Mesendoderm (in vitro differentiated cells): Measurements from ENCODE around the gene TBC1D23.

Experiments used
- DNase-seq: peaks from one replicate; pipeline ENCODE4 v3.0.0; 2013
- H2AK5ac ChIP-seq: 2 replicates; pipeline ENCODE4 v1.6.1; 2013; ENCODE audit warnings: low read length, inconsistent platforms
- H2BK120ac ChIP-seq: 2 replicates; pipeline ENCODE4 v1.6.1; 2013; ENCODE audit warnings: low read depth, mild to moderate bottlenecking, low read length, moderate library complexity, mixed read lengths
- H2BK15ac ChIP-seq: replicated peaks from 2 replicates; pipeline ENCODE4 v1.6.1; 2013; ENCODE audit warnings: low read depth, mild to moderate bottlenecking, moderate library complexity
- H2BK5ac ChIP-seq: 2 replicates; pipeline ENCODE4 v1.6.1; 2013; ENCODE audit warnings: low read length, inconsistent platforms
- H3K18ac ChIP-seq: 2 replicates; pipeline ENCODE4 v1.6.1; 2013; ENCODE audit warnings: mild to moderate bottlenecking, low read length, mixed read lengths
- H3K23ac ChIP-seq: one replicate; pipeline ENCODE4 v1.6.1; 2013; ENCODE audit warnings: low read length
- H3K27ac ChIP-seq: 2 replicates; pipeline ENCODE4 v1.5.1; 2013; ENCODE audit warnings: low read depth, mild to moderate bottlenecking, inconsistent platforms, low read length, moderate library complexity
- H3K27me3 ChIP-seq: 2 replicates; pipeline ENCODE4 v1.6.1; 2013; ENCODE audit warnings: low read length, control low read depth, mild to moderate bottlenecking, inconsistent platforms; ENCODE audit not compliant: insufficient read depth, poor library complexity
- H3K36me3 ChIP-seq: 2 replicates; pipeline ENCODE4 v1.6.1; 2013; ENCODE audit warnings: low read length, inconsistent platforms; ENCODE audit not compliant: control insufficient read depth, insufficient read depth
- H3K4ac ChIP-seq: one replicate; pipeline ENCODE4 v1.6.1; 2013; ENCODE audit warnings: low read depth, mild to moderate bottlenecking, low read length, moderate library complexity
- H3K4me1 ChIP-seq: 2 replicates; pipeline ENCODE4 v1.6.1; 2013; ENCODE audit warnings: low read depth, low read length, inconsistent platforms; ENCODE audit not compliant: control insufficient read depth
- H3K4me2 ChIP-seq: 2 replicates; pipeline ENCODE4 v1.6.1; 2013; ENCODE audit warnings: low read length
- H3K4me3 ChIP-seq: 2 replicates; pipeline ENCODE4 v1.5.1; 2013; ENCODE audit warnings: mild to moderate bottlenecking, low read length
- H3K56ac ChIP-seq: one replicate; pipeline ENCODE4 v1.6.1; 2013; ENCODE audit warnings: low read length
- H3K79me1 ChIP-seq: 2 replicates; pipeline ENCODE4 v1.6.1; 2013; ENCODE audit warnings: low read length, inconsistent platforms
- H3K79me2 ChIP-seq: 2 replicates; pipeline ENCODE4 v1.6.1; 2013; ENCODE audit warnings: mild to moderate bottlenecking, low read length; ENCODE audit not compliant: control insufficient read depth, insufficient read depth
- H3K9ac ChIP-seq: 2 replicates; pipeline ENCODE4 v1.6.1; 2013; ENCODE audit warnings: low read length, inconsistent platforms
- H4K5ac ChIP-seq: one replicate; pipeline ENCODE4 v1.6.1; 2013; ENCODE audit warnings: low read length
- H4K8ac ChIP-seq: one replicate; pipeline ENCODE4 v1.6.1; 2013; ENCODE audit warnings: low read depth, mild to moderate bottlenecking, control low read depth, low read length, moderate library complexity
- WGBS: extraction: QIAGEN DNeasy Blood & Tissue Kit; methylation state at CpG from one replicate; pipeline ENCODE4 v1.1.7; 2013; ENCODE audit warnings: low lambda C conversion rate, missing lambda C conversion rate; ENCODE audit not compliant: insufficient coverage; ENCODE audit errors: extremely low coverage; 5-methylcytosine and 5-hydroxymethylcytosine counted together

TBC1D23 gene

GRCh38 chr3:100358413-100358812, 97.6 kb downstream of the TBC1D23 start:
- H3K56ac ChIP-seq: no peak overlapping the region
- H4K5ac ChIP-seq: no peak overlapping the region
- no peaks in the 10 kb centered on the region for H3K79me2 ChIP-seq
- H3K4me1 ChIP-seq: no peaks in the 10 kb centered on the region
- no peak overlapping the region for H2BK15ac ChIP-seq
- H4K8ac ChIP-seq: no peak overlapping the region
- no peaks in the 10 kb centered on the region for H3K79me1 ChIP-seq
- H3K36me3 ChIP-seq: no peaks in the 10 kb centered on the region
- no peak overlapping the region for H3K4me2 ChIP-seq
- no peak for DNase-seq
- H2AK5ac ChIP-seq: no peak overlapping the region
- H3K27ac ChIP-seq: no peak overlapping the region
- no peak overlapping the region for H3K18ac ChIP-seq
- no peak overlapping the region for H2BK5ac ChIP-seq
- no peak overlapping the region for H3K4ac ChIP-seq
- H2BK120ac ChIP-seq: no peak overlapping the region
- no peak overlapping the region for H3K4me3 ChIP-seq
- no peak overlapping the region for H3K23ac ChIP-seq
- H3K27me3 ChIP-seq: no peaks in the 10 kb centered on the region
- WGBS: no CpG with 5 or more reads among the region's 2 CpGs
- no peak overlapping the region for H3K9ac ChIP-seq

GRCh38 chr3:100359035-100359434, 98.2 kb downstream of the TBC1D23 start:
- Histone ChIP-seq H3K79me1 (no peaks in the 10 kb centered on the region), H3K4me2 (no peak overlapping the region), H3K23ac (no peak overlapping the region), H2BK120ac (no peak overlapping the region), H3K9ac (no peak overlapping the region), H3K79me2 (no peaks in the 10 kb centered on the region), H3K4me3 (no peak overlapping the region), H3K4ac (no peak overlapping the region), H3K56ac (no peak overlapping the region), H2AK5ac (no peak overlapping the region), H4K8ac (no peak overlapping the region), H3K18ac (no peak overlapping the region), H3K4me1 (no peaks in the 10 kb centered on the region), H4K5ac (no peak overlapping the region), H2BK15ac (no peak overlapping the region), H2BK5ac (no peak overlapping the region), H3K27me3 (no peaks in the 10 kb centered on the region), H3K36me3 (no peaks in the 10 kb centered on the region), H3K27ac (no peak overlapping the region)
- WGBS: no CpG with 5 or more reads among the region's 3 CpGs
- no peak for DNase-seq

GRCh38 chr3:100360757-100361496, 100.1 kb downstream of the TBC1D23 start:
- no peak overlapping the region for H3K18ac ChIP-seq
- no peak overlapping the region for H3K23ac ChIP-seq
- no peak overlapping the region for H2BK5ac ChIP-seq
- no peak overlapping the region for H2BK15ac ChIP-seq
- no peak overlapping the region for H3K4ac ChIP-seq
- H4K5ac ChIP-seq: no peak overlapping the region
- H3K79me1 ChIP-seq: no peaks in the 10 kb centered on the region
- H3K4me2 ChIP-seq: no peak overlapping the region
- H3K56ac ChIP-seq: no peak overlapping the region
- no peaks in the 10 kb centered on the region for H3K27me3 ChIP-seq
- no peak overlapping the region for H2BK120ac ChIP-seq
- no peaks in the 10 kb centered on the region for H3K79me2 ChIP-seq
- no CpG with 5 or more reads among the region's 4 CpGs for WGBS
- no peaks in the 10 kb centered on the region for H3K4me1 ChIP-seq
- no peak for DNase-seq
- H3K4me3 ChIP-seq: no peak overlapping the region
- no peak overlapping the region for H2AK5ac ChIP-seq
- no peak overlapping the region for H4K8ac ChIP-seq
- no peak overlapping the region for H3K27ac ChIP-seq
- no peak overlapping the region for H3K9ac ChIP-seq
- peaks cover 2% of the 10 kb centered on the region for H3K36me3 ChIP-seq

GRCh38 chr3:100361897-100362296, 101.1 kb downstream of the TBC1D23 start:
- Histone ChIP-seq H2BK15ac (no peak overlapping the region), H2AK5ac (no peak overlapping the region), H2BK120ac (no peak overlapping the region), H3K23ac (no peak overlapping the region), H2BK5ac (no peak overlapping the region), H3K4me3 (no peak overlapping the region), H3K36me3 (peaks cover 2% of the 10 kb centered on the region), H3K27me3 (no peaks in the 10 kb centered on the region), H3K4ac (no peak overlapping the region), H4K8ac (no peak overlapping the region), H3K4me2 (no peak overlapping the region), H3K4me1 (no peaks in the 10 kb centered on the region), H3K18ac (no peak overlapping the region), H3K27ac (no peak overlapping the region), H3K56ac (no peak overlapping the region), H3K79me1 (no peaks in the 10 kb centered on the region), H3K9ac (no peak overlapping the region), H3K79me2 (no peaks in the 10 kb centered on the region), H4K5ac (no peak overlapping the region)
- WGBS: no CpG with 5 or more reads among the region's 1 CpG
- DNase-seq: no peak

- no peaks in the 10 kb centered on the region for H3K79me1 ChIP-seq
- no peak overlapping the region for H4K5ac ChIP-seq
- no peaks in the 10 kb centered on the region for H3K79me2 ChIP-seq
- no peak overlapping the region for H2BK120ac ChIP-seq
- no peak overlapping the region for H3K4me2 ChIP-seq
- H2BK15ac ChIP-seq: no peak overlapping the region
- peaks cover 2% of the 10 kb centered on the region for H3K36me3 ChIP-seq
- H3K23ac ChIP-seq: no peak overlapping the region
- H2BK5ac ChIP-seq: no peak overlapping the region
- H2AK5ac ChIP-seq: no peak overlapping the region
- no peak overlapping the region for H3K9ac ChIP-seq
- no peak overlapping the region for H3K56ac ChIP-seq
- WGBS: 100% methylated on average over 1 of the region's 3 CpGs
- H3K27ac ChIP-seq: no peak overlapping the region
- H3K4me3 ChIP-seq: no peak overlapping the region
- H4K8ac ChIP-seq: no peak overlapping the region
- H3K18ac ChIP-seq: no peak overlapping the region
- H3K27me3 ChIP-seq: no peaks in the 10 kb centered on the region
- no peaks in the 10 kb centered on the region for H3K4me1 ChIP-seq
- DNase-seq: no peak
- H3K4ac ChIP-seq: no peak overlapping the region
These were observed 103.6 kb downstream of the TBC1D23 start for GRCh38 chr3:100364421-100364820.

GRCh38 chr3:100366424-100366823, 105.6 kb downstream of the TBC1D23 start:
- Histone ChIP-seq H3K23ac (no peak overlapping the region), H3K18ac (no peak overlapping the region), H3K79me2 (no peaks in the 10 kb centered on the region), H4K8ac (no peak overlapping the region), H2BK5ac (no peak overlapping the region), H2AK5ac (no peak overlapping the region), H4K5ac (no peak overlapping the region), H3K36me3 (peaks cover 2% of the 10 kb centered on the region), H3K27ac (no peak overlapping the region), H3K4me1 (no peaks in the 10 kb centered on the region), H3K9ac (no peak overlapping the region), H3K79me1 (no peaks in the 10 kb centered on the region), H2BK15ac (no peak overlapping the region), H3K56ac (no peak overlapping the region), H2BK120ac (no peak overlapping the region), H3K4me3 (no peak overlapping the region), H3K27me3 (no peaks in the 10 kb centered on the region), H3K4me2 (no peak overlapping the region), H3K4ac (no peak overlapping the region)
- WGBS: no CpG with 5 or more reads among the region's 2 CpGs
- no peak for DNase-seq
